ENCODE data around the gene RAMACL. TPM values are rescaled to one million over a fixed set of nuclear protein-coding genes. Genes with fewer than 3 reads are reported as not detected.
"Not testable (repeated sequence)": the region's sequence is repeated elsewhere in the genome, so short reads cannot be mapped to it uniquely, and the experiment has no call there.

Gene RAMACL
- total and polyA plus RNA-seq, 11 donors: 0.27 to 2.0 (median 0.69) TPM

GRCh38 chr6:166582258-166582657 is 4.2 kb downstream of the RAMACL start:
- no peaks in the 10 kb centered on the region for H3K9me3 ChIP-seq
- DNase-seq (no peak), ATAC-seq (no peak)
- H3K27ac ChIP-seq: no peak overlapping the region
- no peak overlapping the region for H3K4me3 ChIP-seq
- peaks cover 0 to 14% (median 1%) of the 10 kb centered on the region in 12 donors for H3K4me1 ChIP-seq
- 88 to 94% (median 92%) methylated on average over 6 of the region's 6 CpGs for WGBS, 4 donors
- no peaks in the 10 kb centered on the region for H3K27me3 ChIP-seq
- no peak for TF ChIP-seq POLR2A (IDR thresholded peaks at IDR 0.05)
- no peaks in the 10 kb centered on the region for H3K36me3 ChIP-seq
- intact Hi-C loops (cut with DNase I): no loop called here

GRCh38 chr6:166581801-166582200 is 4.7 kb downstream of the RAMACL start:
- H3K27ac ChIP-seq; H3K27me3 ChIP-seq; H3K4me3 ChIP-seq; H3K36me3 ChIP-seq; intact Hi-C loops (cut with DNase I); DNase-seq; ATAC-seq; H3K9me3 ChIP-seq: not testable (repeated sequence)
- WGBS, 4 donors: 92 to 98% (median 96%) methylated on average over 8 of the region's 8 CpGs
- peaks cover 0 to 14% (median 0%) of the 10 kb centered on the region in 12 donors for H3K4me1 ChIP-seq

GRCh38 chr6:166581091-166581511 is 5.4 kb downstream of the RAMACL start:
- ATAC-seq (no peak), DNase-seq (no peak)
- Histone ChIP-seq H3K4me3 (no peak overlapping the region), H3K9me3 (peaks cover 0 to 10% (median 0%) of the 10 kb centered on the region in 12 donors), H3K4me1 (peaks cover 0 to 14% (median under 1%) of the 10 kb centered on the region in 12 donors), H3K36me3 (no peaks in the 10 kb centered on the region), H3K27ac (no peak overlapping the region), H3K27me3 (no peaks in the 10 kb centered on the region)
- intact Hi-C loops (cut with DNase I): no loop called here
- WGBS, 4 donors: 90 to 100% (median 94%) methylated on average over 11 of the region's 11 CpGs
- TF ChIP-seq CTCF (IDR thresholded peaks at IDR 0.05): no peak
- no peak for TF ChIP-seq POLR2A (IDR thresholded peaks at IDR 0.05)

GRCh38 chr6:166580076-166581050 is 6.1 kb downstream of the RAMACL start:
- H3K27ac ChIP-seq: no peak overlapping the region
- ATAC-seq: no peak
- TF ChIP-seq POLR2A (IDR thresholded peaks at IDR 0.05) (no peak), CTCF (IDR thresholded peaks at IDR 0.05) (no peak)
- H3K4me3 ChIP-seq: no peak overlapping the region
- H3K4me1 ChIP-seq: peaks cover 0 to 20% (median 6%) of the 10 kb centered on the region in 12 donors
- peaks cover 0 to 12% (median 0%) of the 10 kb centered on the region in 12 donors for H3K9me3 ChIP-seq
- no peaks in the 10 kb centered on the region for H3K27me3 ChIP-seq
- no peak for DNase-seq
- no peaks in the 10 kb centered on the region for H3K36me3 ChIP-seq
- 90 to 91% (median 91%) methylated on average over 17 of the region's 17 CpGs for WGBS, 4 donors
- intact Hi-C loops (cut with DNase I): no loop called here

- no peak for ATAC-seq
- TF ChIP-seq POLR2A (IDR thresholded peaks at IDR 0.05) (no peak), CTCF (IDR thresholded peaks at IDR 0.05) (no peak)
- Histone ChIP-seq H3K9me3 (peaks cover 0 to 12% (median 0%) of the 10 kb centered on the region in 12 donors), H3K27me3 (no peaks in the 10 kb centered on the region), H3K4me1 (peaks cover 0 to 26% (median 9%) of the 10 kb centered on the region in 12 donors), H3K27ac (no peak overlapping the region), H3K36me3 (no peaks in the 10 kb centered on the region), H3K4me3 (no peak overlapping the region)
- intact Hi-C loops (cut with DNase I): loop anchor here in 2 of 10 donors (5.0 kb wide), 2 partner anchors 33 to 48 kb away; partner anchors contain the start of gene RPS6KA2 (in 2 of the 2)
- DNase-seq: no peak
- 57 to 67% (median 62%) methylated on average over 9 of the region's 9 CpGs for WGBS, 4 donors
These were observed 7.1 kb downstream of the RAMACL start for GRCh38 chr6:166579237-166579850.
